ENCODE data around the gene ENSA. TPM values are rescaled to one million over a fixed set of nuclear protein-coding genes. Genes with fewer than 3 reads are reported as not detected.
"Not testable (repeated sequence)": the region's sequence is repeated elsewhere in the genome, so short reads cannot be mapped to it uniquely, and the experiment has no call there.

ENSA gene
- total RNA-seq, 4 donors from 2014 or later, result 179 to 377 (median 344) TPM

- no peak for TF ChIP-seq POLR2A (IDR thresholded peaks at IDR 0.05)
- no peak for TF ChIP-seq CTCF (IDR thresholded peaks at IDR 0.05)
- H3K36me3 ChIP-seq, result peaks cover 3 to 38% (median 11%) of the 10 kb centered on the region in 3 donors
- intact Hi-C loops (cut with DNase I), result no loop called here
- no peaks in the 10 kb centered on the region for H3K9me3 ChIP-seq
- WGBS, 2 donors, result 84 to 86% methylated on average over 4 of the region's 4 CpGs
- no peaks in the 10 kb centered on the region for H3K27me3 ChIP-seq
- no peak overlapping the region for H3K27ac ChIP-seq
- no peak overlapping the region for H3K4me3 ChIP-seq
- no peaks in the 10 kb centered on the region for H3K4me1 ChIP-seq
- no peak for DNase-seq
Measured at GRCh38 chr1:150642296-150642695, 12.9 kb upstream of the ENSA start.

GRCh38 chr1:150641126-150641815 is 11.9 kb upstream of the ENSA start:
- DNase-seq, result not testable (repeated sequence)
- WGBS, 2 donors, result 87 to 93% methylated on average over 9 of the region's 9 CpGs

GRCh38 chr1:150638430-150638829 is 9.0 kb upstream of the ENSA start:
- H3K36me3 ChIP-seq; H3K27ac ChIP-seq; H3K4me3 ChIP-seq; DNase-seq; H3K9me3 ChIP-seq; H3K27me3 ChIP-seq; intact Hi-C loops (cut with DNase I): not testable (repeated sequence)
- peaks cover 0 to 11% (median 2%) of the 10 kb centered on the region in 3 donors for H3K4me1 ChIP-seq
- 84 to 86% methylated on average over 6 of the region's 6 CpGs for WGBS, 2 donors

More at GRCh38 chr1:150641126-150641815, 11.9 kb upstream of the ENSA start:
- H3K4me3 ChIP-seq; H3K27ac ChIP-seq; H3K27me3 ChIP-seq; intact Hi-C loops (cut with DNase I); H3K4me1 ChIP-seq; H3K9me3 ChIP-seq: not testable (repeated sequence)
- peaks cover 0 to 28% (median 4%) of the 10 kb centered on the region in 3 donors for H3K36me3 ChIP-seq

DNA sequence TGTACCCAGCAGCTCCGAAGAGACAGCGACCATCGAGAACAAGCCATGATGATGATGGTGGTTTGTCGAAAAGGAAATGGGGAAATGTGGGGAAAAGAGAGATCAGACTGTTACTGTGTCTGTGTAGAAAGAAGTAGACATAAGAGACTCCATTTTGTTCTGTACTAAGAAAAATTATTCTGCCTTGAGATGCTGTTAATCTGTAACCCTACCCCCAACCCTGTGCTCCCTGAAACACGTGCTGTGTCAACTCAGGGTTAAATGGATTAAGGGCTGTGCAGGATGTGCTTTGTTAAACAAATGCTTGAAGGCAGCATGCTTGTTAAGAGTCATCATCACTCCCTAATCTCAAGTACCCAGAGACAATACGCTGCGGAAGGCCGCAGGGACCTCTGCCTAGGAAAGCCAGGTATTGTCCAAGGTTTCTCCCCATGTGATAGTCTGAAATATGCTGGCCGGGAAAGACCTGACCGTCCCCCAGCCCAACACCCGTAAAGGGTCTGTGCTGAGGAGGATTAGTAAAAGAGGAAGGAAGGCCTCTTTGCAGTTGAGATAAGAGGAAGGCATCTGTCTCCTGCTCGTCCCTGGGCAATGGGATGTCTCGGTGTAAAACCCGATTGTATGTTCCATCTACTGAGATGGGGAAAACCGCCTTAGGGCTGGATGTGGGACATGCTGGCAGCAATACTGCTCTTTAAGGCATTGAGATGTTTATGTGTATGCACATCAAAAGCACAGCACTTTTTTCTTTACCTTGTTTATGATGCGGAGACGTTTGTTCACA is 5.6 kb upstream of the ENSA start:
- H3K4me1 ChIP-seq, result peaks cover 0 to 20% (median 8%) of the 10 kb centered on the region in 3 donors
- H3K27me3 ChIP-seq; H3K27ac ChIP-seq; DNase-seq; H3K9me3 ChIP-seq; H3K36me3 ChIP-seq; H3K4me3 ChIP-seq; intact Hi-C loops (cut with DNase I): not testable (repeated sequence)
- 76 to 82% methylated on average over 12 to 15 of the region's 17 CpGs for WGBS, 2 donors

DNA sequence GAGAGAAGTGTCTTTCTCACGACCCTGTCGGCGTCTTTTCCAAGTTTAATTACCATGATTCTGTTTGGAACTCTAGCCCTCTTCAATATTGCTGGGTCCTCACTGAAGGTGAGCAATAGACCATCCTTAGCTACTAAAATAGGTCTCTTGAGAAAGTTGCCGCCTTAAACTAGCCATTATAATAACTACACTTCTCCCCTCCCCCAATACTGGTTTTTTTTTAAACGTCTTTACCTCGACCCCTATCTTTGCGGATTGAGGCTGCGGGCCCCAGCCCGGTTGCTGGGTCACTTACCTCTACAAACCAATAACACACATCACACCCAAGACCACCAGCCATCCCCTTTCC is 672 bp downstream of the ENSA start:
- H3K4me3 ChIP-seq, result peak overlapping the region; percentile 51 to 76 (median 62)
- intact Hi-C loops (cut with DNase I), result no loop called here
- TF ChIP-seq CTCF (IDR thresholded peaks at IDR 0.05) (no peak), POLR2A (IDR thresholded peaks at IDR 0.05) (no peak)
- DNase-seq, result no peak
- peaks cover 2 to 58% (median 43%) of the 10 kb centered on the region in 3 donors for H3K4me1 ChIP-seq
- no peaks in the 10 kb centered on the region for H3K27me3 ChIP-seq
- no peaks in the 10 kb centered on the region for H3K9me3 ChIP-seq
- 0% methylated on average over 9 of the region's 9 CpGs for WGBS, 2 donors
- peaks cover 0 to 39% (median 5%) of the 10 kb centered on the region in 3 donors for H3K36me3 ChIP-seq
- peak overlapping the region; percentile 96 to 100 (median 97) for H3K27ac ChIP-seq

DNA sequence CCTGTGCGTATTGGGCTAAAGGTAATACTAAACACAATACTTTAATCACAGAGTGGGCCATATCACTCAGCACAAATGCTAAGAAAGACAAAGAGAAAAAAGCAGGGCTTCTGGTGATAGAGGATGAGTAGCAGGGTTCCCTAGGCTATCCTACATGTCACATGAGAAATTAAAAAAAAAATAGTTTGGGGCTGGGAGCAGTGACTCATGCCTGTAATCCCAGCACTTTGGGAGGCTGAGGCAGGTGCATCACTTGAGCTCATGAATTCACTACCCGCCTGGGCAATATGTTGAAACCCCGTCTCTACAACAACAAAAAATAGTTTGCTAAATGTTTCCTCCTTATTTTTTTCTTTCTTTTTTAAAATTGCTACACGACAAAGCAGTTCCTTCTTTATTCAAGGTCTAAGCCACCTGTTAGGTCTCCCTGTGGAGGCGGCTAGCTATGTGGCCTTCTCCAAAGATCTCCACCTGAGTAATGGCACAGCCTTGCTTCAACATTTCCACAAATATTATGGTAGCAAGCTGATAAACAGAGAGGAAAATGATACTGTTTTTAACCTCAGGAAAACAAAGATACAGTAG is 1.5 kb downstream of the ENSA start:
- DNase-seq, result no peak

More for the DNA sequence above, 1.5 kb downstream of the ENSA start:
- WGBS, 2 donors, result 35 to 55% methylated on average over 5 of the region's 5 CpGs
- peaks cover 8 to 66% (median 51%) of the 10 kb centered on the region in 3 donors for H3K4me1 ChIP-seq
- no peaks in the 10 kb centered on the region for H3K27me3 ChIP-seq
- H3K4me3 ChIP-seq, result peak overlapping the region; percentile 51 to 76 (median 62)
- no peaks in the 10 kb centered on the region for H3K9me3 ChIP-seq
- H3K36me3 ChIP-seq, result peaks cover 0 to 46% (median 5%) of the 10 kb centered on the region in 3 donors
- H3K27ac ChIP-seq, result peak overlapping the region; percentile 96 to 100 (median 97)
- no peak for TF ChIP-seq CTCF (IDR thresholded peaks at IDR 0.05)
- peak in 1 of 4 donors; percentile 28 for TF ChIP-seq POLR2A (IDR thresholded peaks at IDR 0.05)
- intact Hi-C loops (cut with DNase I), result no loop called here
